Right lobe of liver (tissue), 4 donors: ENCODE results near the gene SRCIN1.

Experiments
- POLR2A ChIP-seq: fragments of 450-650 bp; IDR thresholded peaks from one replicate; pipeline ENCODE4 v1.6.1; 2017; ENCODE audit warnings: antibody characterized with exemption, mild to moderate bottlenecking
- TF ChIP-seq, protein P1 (sequence below), 4 donors: fragments of 200-600 bp in 3 of 4; fragments of 450-650 bp in 1 of 4; IDR thresholded peaks; one replicate each; pipeline versions ENCODE4 v1.5.1 to v1.8.0; 2016 to 2022; ENCODE audit warnings: antibody characterized with exemption in 4 of 4, mild to moderate bottlenecking in 2 of 4
- donor health status: DM: no; HTN: no; CAD: no.
- donor health status: DM: no; HTN: no; CAD: no.
- donor health status: DM: no; HTN: yes; CAD: no.

DNA sequence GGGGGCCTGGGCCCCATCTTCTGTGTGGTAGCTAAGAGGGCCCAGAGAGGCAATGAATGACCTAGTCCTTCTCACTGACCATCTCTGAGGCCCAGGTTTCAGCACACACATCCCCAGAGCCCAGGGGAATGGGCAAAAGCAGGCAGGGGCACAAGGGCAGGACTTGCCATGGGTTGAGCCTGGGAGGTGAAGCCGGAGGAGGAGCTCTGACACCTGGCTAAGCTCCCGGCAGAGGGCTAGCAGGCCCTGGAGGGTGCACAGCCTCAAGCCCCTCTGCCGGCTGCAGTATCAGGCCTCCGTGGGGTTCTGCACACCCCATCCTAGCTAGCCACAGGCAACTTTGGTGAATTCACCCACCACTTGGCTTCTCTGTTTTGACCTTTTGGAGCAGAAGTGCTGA lies 5.3 kb downstream of the SRCIN1 start:
- TF ChIP-seq, protein P1, sequence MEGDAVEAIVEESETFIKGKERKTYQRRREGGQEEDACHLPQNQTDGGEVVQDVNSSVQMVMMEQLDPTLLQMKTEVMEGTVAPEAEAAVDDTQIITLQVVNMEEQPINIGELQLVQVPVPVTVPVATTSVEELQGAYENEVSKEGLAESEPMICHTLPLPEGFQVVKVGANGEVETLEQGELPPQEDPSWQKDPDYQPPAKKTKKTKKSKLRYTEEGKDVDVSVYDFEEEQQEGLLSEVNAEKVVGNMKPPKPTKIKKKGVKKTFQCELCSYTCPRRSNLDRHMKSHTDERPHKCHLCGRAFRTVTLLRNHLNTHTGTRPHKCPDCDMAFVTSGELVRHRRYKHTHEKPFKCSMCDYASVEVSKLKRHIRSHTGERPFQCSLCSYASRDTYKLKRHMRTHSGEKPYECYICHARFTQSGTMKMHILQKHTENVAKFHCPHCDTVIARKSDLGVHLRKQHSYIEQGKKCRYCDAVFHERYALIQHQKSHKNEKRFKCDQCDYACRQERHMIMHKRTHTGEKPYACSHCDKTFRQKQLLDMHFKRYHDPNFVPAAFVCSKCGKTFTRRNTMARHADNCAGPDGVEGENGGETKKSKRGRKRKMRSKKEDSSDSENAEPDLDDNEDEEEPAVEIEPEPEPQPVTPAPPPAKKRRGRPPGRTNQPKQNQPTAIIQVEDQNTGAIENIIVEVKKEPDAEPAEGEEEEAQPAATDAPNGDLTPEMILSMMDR (IDR thresholded peaks at IDR 0.05), result no peak
- TF ChIP-seq POLR2A, result no peak
